IPS-NIHi7 (cell line): ENCODE measurements around the gene NUDT13.
A peak's percentile ranks its signal among the peaks of the same experiment; 100 is the strongest.

Experiments
- DNase-seq: peaks from one replicate; pipeline ENCODE4 v3.0.0; 2012; ENCODE audit warnings: mixed read lengths; ENCODE audit errors: extremely low spot score

NUDT13 gene

GRCh38 chr10:73163096-73163495 is 52.8 kb downstream of the NUDT13 start:
- DNase-seq = no peak

GRCh38 chr10:73166972-73167371 is 56.7 kb downstream of the NUDT13 start:
- no peak for DNase-seq

- DNase-seq = no peak
Observed at GRCh38 chr10:73167458-73167782, 57.2 kb downstream of the NUDT13 start.

GRCh38 chr10:73167783-73168464 is 57.7 kb downstream of the NUDT13 start, which contains the start of the genes ECD and FAM149B1:
ECD (minus strand) TSS chr10:73168008; CDS start chr10:73163937, 4,071 bp downstream.
FAM149B1 (plus strand) TSS chr10:73168119; CDS start chr10:73168340, 221 bp downstream.
- DNase-seq = peak; percentile 95

- no peak for DNase-seq
Observed at GRCh38 chr10:73168465-73168803, 58.2 kb downstream of the NUDT13 start.

- DNase-seq = no peak
Observed at GRCh38 chr10:73169320-73169719, 59.1 kb downstream of the NUDT13 start.

- DNase-seq = no peak
Observed at GRCh38 chr10:73172867-73173266, 62.6 kb downstream of the NUDT13 start.

- DNase-seq = no peak
Observed at GRCh38 chr10:73174148-73174925, 64.1 kb downstream of the NUDT13 start.
